Measurements from ENCODE around the gene ZBTB16.

The ZBTB16 gene

DNA sequence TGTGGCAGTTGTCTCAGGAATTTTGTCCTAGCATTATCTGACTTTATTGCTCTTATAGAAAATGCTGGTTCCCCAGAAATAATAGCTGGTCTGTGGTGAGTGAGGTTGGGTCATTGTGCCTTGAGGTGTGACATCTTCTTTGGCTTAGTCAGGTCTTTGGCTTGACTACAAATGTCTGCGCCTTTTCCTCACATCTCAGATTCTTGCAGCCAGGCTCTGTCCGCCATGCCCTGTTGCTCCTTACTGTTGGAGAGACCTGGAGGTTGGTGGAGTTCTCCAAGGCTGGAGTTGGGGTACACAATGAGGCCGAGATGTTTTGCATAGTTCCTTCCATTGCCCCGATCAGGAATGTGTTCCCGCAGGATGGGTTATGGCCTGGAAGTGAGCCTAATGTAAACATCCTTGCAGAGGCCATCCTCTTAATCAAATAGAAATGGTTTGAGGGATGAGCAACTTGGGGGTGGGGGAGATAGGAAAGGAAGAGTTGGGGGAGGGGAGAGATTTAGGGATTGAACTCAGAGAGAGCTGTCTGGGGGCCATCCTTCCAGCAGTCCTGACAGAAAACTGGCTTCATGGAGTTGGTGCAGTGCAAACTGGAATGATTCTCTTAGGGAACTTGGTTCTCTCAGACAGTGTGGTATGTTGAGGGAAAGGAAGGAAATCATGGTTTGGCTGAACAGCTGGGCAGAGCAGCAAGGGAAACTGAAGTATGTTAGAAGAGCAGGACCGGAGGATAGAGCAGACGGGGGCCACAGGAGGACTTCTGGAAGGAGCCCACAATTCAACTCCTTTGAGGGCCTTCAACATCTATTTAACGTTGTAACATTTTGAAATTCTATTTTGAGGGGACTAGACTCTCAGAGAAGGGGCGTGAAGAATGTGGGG is 49.9 kb downstream of the ZBTB16 start:
- no peak for DNase-seq

DNA sequence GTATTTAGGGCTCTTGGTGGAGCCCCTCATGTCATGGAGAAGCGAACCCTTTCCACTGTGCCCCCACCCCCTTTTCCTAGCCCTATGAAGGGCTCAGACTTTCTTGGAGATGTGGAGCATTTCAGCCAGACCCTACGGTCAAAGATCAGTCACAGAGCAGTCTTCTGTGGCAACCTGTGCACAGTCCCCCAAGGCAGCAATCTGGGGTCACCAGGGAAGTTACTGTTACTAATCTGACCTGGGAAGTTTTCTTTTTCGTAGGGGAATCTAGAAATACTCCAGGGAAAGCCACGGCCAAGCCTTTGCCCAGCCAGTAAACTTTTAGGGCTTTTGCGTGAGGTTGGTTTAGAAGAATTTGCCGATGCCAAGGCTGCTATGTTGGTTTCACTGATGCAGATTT is 50.6 kb downstream of the ZBTB16 start:
- DNase-seq, result no peak

DNA sequence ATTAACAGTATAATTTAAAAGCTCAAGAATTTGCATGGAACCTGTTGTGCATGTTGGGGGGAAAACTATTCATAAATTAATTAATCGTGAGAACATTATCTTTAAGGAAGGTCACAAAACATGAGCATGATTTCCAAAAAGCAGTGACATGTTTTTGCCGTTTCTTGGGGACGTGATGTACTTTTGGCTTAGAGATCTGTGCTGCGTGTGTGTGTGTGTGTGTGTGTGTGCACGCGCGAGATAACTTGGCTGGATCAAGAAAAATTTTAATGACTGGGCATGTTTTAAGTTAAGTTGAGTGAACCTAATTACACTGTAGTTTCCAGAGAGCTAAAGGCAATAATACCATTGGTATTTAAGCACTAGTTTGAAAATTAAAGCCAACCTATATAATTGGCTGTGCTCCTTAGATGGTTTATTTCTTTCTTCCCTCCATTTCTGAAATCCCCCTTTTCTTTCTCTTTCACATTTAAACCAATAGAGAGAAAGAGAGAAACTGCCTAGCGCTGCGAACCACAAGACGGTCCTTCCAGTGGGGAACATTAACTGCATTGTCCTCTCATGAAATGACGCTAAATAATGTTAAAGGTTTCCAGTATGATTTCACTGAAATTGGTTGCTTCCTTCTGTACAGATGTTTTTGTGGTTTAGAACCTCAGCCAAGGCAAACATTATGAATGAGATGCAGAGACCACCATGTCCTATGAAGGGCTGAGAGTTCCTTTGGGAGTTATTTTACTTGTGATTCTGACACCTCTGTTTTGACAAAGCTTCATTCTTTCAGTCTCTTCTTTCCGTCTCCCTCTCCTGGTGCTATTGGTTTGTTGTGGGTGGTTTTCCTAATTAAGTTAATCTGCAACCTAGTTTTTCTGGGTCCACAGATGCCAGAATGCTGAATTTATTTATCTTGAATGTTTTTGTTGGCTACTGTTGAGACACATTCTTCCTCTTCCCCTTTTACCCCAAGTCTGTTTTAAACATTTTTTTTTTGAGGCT is 51.7 kb downstream of the ZBTB16 start:
- no peak for DNase-seq

DNA sequence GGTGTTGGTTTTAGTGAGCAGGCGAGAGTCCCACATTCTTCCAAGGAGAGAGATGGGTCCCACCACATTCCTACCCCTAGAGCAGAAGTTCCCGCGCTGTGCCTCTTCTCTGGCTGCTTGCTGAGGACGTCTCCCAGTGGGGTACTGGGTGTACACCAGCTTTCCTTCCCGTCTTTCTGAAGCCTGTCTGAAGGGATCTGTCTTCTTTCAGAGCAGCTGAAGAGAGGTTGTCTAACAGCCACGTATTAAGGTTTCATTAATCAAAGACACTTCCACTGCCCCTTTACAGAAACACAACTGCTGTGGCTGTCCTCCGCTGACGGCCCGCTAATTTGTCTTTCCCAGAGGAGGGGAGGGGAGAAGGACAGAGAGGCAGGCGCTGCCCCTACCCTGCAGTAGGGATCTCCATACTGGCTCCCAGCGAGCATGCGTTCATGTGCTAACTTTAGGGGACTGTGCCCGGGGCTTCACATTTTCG is 56.0 kb downstream of the ZBTB16 start:
- no peak for DNase-seq

DNA sequence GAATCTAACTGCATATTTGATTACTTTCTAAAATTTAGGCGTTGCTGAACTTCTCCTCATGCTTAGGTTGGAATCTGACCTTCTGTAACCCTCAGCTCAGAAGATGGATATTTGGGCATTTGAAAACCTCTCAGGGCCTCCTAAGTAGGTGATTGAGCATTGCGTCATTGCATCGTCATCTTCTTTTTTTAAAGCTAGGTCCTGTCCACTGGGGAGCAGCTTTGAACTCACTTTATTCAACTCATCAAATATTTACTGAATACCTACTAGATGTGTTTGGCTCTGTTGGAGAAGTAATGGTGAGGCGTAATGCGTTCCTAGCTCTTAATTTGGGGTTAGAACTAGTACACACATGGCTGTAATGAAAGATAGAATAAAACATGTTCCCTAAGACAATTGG is 56.8 kb downstream of the ZBTB16 start:
- DNase-seq, result no peak

DNA sequence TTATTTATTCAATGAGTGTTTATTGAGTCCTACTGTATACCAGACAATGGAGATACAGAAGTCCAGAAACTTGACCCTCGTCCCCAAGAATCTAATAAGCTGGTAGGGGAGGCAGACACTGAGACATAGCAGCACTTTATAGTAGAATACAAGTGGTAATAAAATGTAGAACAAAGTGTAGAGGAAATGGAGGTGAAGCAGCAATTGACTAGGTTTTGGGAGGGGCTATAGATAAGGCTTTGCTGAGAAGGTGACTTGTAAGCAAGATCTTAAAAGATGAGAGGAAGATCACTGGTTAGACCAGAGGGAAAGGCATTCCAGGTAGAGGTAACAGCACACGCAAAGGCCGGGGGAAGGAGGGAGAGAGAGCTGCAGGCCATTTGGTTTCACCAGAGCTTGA is 57.3 kb downstream of the ZBTB16 start:
- no peak for DNase-seq

DNA sequence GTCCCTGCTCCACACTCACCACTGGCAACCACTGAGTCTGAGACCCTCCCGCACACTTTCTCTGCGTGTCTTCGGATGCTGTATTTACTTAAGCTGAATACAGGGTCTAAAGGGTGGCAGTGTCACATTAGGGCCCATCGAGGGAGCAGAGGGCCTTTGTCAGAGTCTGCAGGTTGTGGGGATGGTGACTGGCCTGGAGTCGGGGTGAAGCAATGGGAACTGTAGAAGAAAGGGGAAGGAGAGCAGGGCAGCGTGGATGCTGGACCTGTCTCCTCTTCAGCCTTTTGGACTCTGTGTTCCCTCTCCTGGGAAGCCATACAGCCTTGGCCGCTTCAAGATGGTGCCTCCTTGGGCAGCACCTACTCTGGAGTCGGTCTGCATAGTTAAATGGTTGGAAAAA is 61.1 kb downstream of the ZBTB16 start:
- no peak for DNase-seq

DNA sequence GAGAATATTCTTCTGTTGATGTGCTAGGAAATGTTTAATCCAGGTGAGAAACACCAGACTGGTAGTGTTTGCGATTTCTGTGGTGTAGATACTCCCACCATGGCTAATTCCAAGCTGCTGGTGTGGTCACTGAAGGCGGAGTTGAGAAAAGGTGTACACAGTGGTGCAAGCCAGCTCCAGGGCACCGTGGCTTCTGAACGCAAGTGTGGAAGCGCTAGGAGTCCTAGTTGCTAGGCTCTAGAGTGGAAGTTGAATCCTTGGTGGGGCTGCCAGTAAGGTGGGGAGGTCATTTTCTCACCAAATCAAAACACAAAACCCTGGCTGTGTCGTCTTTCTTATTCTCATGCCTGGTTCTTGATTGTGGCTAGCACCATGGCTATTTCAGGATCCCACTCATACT is 61.6 kb downstream of the ZBTB16 start:
- DNase-seq, result no peak

DNA sequence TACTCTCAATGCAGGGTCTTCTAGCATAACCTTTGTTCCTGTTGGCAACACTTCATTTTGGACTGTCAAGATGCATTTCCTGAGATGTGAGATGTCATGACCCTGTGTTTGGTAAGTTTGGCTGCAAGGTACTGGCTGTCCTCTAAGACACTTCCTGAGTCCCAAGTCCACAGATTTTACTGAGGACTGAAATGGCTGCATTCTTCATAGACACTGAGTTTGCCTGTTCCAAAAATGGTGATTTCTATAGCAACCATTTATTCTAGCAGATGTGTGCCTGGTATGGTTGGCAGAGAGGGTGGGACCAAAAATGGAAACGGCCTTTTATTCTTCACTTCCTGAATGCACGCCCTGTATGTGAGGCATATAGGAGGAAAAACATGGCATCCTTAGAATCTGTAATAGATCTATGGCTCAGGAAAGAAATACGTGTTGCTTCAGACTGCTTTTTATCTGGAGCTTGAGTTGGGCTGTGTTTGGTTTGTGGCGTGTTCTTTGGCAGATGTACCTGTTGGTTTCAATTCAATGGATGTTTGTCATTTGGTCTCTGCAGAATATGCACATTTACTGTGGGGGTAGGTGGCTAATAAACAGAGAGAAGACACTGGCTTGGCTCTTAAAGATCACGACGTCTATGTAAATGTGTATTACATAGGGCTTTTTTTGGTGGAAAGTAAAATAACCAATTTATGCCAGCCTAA is 62.4 kb downstream of the ZBTB16 start:
- no peak for DNase-seq

DNA sequence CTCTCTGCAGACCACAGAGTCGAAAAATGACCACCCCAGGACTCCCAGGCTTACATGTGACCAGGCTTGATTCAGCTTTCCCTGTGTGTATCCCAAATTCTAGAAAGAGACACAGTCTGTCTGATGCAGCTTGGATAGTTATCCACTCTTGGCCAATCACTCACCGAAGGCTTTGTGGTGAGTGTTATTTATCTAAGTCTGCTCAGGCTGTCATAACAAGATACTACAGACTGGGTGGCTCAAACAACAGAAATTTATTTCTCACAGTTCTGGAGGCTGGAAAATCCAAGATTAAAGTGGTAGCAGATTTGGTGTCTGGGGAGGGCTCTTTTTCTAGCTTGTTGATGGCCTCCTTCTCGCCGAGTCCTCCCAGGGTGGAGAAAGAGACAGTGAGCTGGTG is 63.2 kb downstream of the ZBTB16 start:
- no peak for DNase-seq

DNA sequence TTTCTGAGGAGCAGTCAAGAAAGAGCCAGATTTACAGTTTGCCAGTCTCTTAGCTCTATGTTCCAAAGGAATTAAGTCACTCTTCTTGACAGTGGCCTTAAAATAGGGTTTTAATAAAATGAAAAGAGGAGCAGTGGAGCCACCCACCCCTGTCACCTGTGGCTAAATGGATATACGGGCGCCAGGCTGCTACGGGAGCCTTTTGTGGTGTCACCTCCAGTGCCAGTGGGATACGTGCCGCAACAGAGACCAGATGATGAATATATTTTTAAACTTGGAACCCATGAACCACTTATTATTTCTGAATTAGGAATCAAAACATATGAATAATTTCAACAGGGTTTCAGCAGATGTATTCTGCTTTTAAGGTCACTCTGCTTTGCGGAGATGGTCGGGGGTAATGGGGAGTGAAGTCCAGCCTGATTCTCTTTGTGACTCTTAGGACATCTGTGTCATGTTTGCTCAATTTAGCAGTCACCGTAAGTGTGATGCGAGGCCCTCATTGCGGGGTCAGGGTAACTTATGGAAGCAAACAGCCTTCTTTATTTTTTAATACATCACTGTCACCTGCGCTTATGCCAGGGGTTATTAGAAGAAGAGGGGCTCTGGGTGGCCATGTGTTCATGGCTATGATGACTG is 64.3 kb downstream of the ZBTB16 start:
- DNase-seq, result no peak

DNA sequence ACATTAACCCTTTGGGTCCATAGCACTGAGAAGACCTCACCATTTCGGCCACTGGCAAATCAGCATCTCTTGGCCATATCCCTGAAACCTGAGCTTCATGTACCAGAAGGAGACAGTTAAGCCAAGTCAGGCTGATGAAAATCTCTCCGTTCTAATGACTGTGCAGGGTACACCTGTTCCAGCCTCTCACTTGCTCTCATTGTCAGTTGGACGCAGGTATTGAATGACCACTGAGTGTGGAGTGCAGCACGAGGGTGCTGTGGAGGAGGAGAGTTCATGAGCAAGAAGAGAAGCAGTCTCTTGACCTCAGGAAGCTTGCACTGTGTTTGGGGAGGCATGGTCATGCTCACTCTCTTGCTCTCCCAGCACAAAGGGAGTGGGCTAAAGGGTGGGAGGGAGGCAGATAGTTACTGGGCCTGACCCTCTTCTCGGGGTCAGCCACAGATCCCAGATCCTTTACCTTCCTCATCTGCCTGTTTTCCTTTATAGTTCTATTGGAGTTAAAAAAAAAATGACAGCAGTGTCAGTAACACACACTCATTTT is 65.2 kb downstream of the ZBTB16 start:
- DNase-seq, result no peak

DNA sequence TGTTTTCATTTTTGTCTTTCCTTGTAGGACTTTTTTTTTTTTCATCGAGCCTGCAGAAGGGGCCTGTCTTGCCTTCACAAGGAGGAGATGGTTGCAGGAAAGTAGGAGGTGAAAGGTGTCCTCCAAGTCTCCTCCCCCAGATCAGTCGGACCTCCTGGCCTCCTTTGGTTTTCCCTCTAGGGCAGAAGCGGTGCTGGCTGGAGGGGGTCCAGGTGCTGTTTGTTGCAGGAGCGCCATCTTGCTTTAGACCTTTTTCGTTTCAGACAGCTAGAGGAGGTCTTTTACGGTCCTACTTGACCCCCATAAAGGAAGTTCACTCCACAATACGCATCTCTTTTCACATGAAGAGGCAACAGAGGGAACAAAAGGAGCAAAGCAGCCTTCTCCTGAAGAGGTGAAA is 66.0 kb downstream of the ZBTB16 start:
- no peak for DNase-seq

DNA sequence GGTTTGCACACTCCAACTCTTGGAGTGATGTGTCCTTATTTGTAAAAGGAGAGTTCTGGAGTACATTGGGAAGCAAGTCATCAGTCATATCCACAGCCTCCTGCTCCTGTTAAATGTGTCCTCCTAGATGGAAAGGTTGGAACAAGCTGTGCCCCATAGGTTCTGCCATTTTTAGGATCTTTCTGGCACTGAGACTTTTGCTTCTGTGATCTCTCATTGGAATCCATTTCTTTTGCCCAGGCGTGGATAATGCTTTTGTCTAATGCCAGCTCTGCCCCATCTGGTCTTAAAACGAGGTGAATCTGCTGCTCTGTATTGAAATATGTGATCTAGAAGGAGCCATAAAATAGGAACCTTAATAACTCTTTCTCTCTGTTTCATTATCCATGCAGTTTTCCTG is 66.4 kb downstream of the ZBTB16 start:
- DNase-seq, result no peak

DNA sequence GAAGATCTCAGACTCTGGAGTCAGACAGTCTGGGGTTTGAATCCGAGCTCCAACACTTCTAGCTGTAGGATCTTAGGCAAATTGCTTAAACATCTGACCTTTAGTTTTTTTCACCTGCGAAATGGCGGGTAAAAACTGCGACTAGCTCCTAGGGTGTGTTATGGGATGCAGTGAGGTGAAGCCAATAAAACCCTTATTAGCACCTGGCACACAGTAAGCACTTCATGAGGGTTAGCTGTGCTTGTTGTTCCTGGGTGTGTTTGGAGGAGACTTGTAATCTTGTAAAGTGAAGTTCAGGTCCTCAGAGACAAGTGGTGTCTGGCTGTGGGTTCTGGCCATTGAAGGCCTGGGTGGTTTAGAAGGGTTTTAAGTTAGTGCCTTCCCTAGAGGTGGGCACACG is 68.9 kb downstream of the ZBTB16 start:
- no peak for DNase-seq

DNA sequence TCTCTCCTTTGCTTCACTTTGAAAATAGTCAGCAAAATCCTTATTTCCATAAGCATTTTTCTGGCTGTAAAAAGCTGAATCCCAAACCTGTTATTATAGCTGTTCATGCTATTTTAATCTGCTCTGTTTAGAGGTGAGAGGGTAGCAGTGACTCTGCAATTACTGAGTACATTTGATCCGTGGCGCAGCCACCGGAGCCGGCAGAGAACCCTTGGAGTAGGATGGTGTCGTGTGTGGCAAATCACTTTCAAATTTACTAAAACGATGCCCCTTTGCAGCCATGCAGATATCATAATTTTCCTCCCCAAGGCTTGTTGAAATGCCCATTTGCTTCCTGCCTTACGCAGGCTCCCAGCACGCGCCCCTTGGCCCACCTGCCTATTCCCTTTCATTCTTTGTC is 69.6 kb downstream of the ZBTB16 start:
- no peak for DNase-seq

DNA sequence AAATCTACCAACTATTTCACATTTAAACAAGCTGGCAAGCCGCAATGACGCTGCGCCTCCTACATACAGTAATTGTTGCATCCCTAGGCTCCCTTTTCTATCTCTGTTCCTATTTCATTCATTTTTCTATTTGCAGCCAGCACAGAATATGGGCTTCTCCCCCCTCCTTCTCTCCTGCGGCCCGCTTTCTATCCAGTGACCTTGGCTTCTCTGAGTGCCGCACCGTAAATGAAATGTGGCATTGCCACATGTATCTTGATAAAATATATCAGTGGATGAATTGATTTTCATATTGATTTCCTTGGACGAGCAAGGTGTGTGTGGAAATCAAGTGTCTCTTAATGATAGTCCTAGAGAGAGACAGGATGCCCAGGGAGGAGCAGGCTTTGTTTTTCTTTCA is 70.2 kb downstream of the ZBTB16 start:
- DNase-seq, result no peak

DNA sequence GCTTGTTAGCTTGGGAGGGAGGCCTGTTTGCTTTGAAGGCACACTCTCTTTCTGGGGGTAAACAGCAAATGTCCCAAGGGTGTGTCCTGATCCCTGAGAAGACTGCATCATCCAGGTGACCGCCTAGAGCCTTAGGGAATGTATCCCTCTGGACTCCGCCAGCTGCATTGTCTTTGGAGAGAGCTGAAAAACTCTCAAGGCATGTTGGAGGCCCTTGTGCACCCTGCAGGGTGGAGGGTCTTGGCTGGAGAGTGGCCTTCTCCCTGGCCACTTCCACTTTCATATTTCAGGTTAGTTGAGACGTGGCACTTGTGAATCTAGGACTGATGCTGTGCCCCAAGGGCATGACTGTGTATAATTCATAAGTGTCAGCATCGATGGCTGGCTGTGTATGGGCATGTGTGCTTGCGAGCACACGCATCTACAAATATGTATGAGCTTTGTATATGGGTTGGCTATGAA is 70.6 kb downstream of the ZBTB16 start:
- DNase-seq, result no peak

DNA sequence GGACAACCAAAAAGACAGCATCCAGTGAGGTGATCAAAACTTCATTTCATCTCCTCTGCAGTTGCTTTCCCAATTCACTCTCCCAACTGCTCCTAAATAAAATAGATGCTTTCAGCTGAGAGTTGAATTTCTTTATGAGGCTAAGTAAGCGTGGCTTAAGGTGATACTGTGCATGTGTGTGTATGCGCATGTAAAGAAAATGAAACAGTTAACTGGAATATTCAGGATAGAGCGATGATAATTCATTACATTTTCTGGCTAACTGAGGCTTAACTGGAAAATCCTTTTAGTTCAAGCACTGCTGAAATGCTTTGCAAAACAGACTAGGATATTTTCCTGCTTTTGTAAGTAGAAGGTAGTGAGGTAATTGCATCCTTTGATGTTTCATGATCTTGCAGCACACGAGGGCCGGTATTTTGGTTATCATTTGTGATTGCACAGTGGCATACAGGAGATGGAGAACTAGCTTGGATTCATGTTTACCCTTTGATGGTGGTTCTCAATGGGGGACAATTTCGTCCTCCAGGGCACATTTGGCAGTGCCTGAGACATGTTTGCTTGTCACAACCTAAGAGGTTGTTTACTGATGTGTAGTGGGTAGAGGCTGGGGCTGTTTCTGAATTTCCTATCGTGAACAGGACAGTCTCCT is 71.2 kb downstream of the ZBTB16 start:
- no peak for DNase-seq

DNA sequence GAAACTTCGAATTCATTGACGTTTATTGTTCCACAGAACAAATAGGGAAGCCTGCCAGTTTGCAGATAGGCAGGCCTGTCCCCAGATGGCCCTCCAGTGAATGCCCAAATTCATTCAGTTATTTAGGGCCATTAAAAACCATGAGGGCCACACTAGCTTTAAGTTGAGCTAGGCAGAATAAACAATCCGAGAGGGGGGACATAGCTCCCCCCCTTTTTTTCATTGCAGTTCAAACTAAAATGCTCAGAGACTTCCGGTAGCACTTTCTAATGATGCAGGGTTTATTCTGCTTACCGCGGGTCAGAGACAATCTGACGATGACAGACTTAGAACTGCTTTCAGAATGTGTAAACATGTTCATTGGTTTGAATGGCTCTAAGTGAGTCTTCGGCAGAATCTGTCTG is 72.0 kb downstream of the ZBTB16 start:
- no peak for DNase-seq

DNA sequence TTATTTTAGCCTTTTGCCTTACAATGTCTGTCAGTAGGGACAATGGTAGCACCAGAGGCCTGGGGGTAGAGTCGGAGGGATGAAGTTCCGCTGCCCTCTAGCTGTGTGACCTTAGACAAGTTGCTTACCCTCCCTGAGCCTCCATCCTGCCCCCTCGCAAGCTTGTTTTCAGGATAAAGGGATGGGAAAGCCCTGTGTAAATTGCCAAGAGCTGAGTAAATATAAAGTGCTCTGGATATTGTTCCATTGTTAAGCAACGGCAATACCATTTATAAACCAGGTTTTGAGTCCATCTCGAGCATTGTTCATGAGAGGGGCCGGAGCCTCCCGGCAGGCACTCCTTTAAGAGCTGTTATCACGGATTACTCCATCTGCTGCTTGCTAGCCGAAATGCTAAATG is 72.9 kb downstream of the ZBTB16 start:
- DNase-seq, result no peak

DNA sequence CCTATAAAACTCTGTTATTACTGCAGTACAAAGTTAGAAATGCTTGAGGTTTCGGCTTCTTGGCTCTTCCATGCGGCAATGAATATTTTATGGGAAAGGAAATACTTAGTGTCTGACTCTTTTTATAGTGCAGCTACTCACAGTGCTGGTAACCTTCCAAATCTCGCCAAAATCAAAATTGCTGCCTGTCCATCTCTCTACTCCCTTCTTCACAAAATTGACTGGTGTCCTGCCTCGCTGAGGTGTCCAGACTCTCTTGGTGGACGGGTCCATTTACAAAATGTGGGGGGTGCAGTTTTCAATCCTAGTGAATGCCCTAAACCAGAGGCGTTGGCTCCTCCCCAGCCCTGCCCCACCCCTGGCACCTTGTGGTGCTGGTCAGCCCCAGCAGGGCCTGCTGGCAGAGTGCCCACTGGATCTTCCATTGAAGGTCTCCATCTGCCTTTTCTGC is 73.5 kb downstream of the ZBTB16 start:
- no peak for DNase-seq

Data from NK-92 treated with Interleukin-12 subunit alpha and Interleukin-12 subunit beta, amount 100 ng/mL, for 24 hours (cell line).